ENCODE results near the gene ABLIM2. TPM values are rescaled to one million over a fixed set of nuclear protein-coding genes. Genes with fewer than 3 reads are reported as not detected.

The ABLIM2 gene
- polyA plus RNA-seq, 2 donors = 12.4 to 14.4 TPM

GRCh38 chr4:8088966-8089491, 69.6 kb downstream of the ABLIM2 start:
- no peak overlapping the region for H3K4me3 ChIP-seq (ENCODE audit: low read depth in 1 of 2, low read length in 2 of 2)
- no peaks in the 10 kb centered on the region for H3K27me3 ChIP-seq (ENCODE audit: control insufficient read depth in 1 of 2, insufficient read depth in 2 of 2, low read length in 2 of 2)
- 91% methylated on average over 11 to 12 of the region's 12 CpGs for WGBS, 2 donors
- H3K9me3 ChIP-seq (ENCODE audit: control insufficient read depth in 2 of 2, insufficient read depth in 1 of 2, low read depth in 1 of 2, low read length in 1 of 2) = no peaks in the 10 kb centered on the region
- H3K27ac ChIP-seq (ENCODE audit: low read depth in 2 of 2, low read length in 1 of 2) = no peak overlapping the region
- peaks cover 0 to 2% of the 10 kb centered on the region in 2 donors for H3K4me1 ChIP-seq (ENCODE audit: control insufficient read depth in 2 of 2, insufficient read depth in 2 of 2, low read length in 1 of 2)
- no peaks in the 10 kb centered on the region for H3K36me3 ChIP-seq (ENCODE audit: control insufficient read depth in 2 of 2, insufficient read depth in 2 of 2, low read length in 1 of 2)

- Histone ChIP-seq H3K36me3 (ENCODE audit: control insufficient read depth in 2 of 2, insufficient read depth in 2 of 2, low read length in 1 of 2) (no peaks in the 10 kb centered on the region), H3K4me1 (ENCODE audit: control insufficient read depth in 2 of 2, insufficient read depth in 2 of 2, low read length in 1 of 2) (peaks cover 0 to 2% of the 10 kb centered on the region in 2 donors), H3K27me3 (ENCODE audit: control insufficient read depth in 1 of 2, insufficient read depth in 2 of 2, low read length in 2 of 2) (no peaks in the 10 kb centered on the region), H3K4me3 (ENCODE audit: low read depth in 1 of 2, low read length in 2 of 2) (no peak overlapping the region), H3K27ac (ENCODE audit: low read depth in 2 of 2, low read length in 1 of 2) (no peak overlapping the region), H3K9me3 (ENCODE audit: control insufficient read depth in 2 of 2, insufficient read depth in 1 of 2, low read depth in 1 of 2, low read length in 1 of 2) (no peaks in the 10 kb centered on the region)
- WGBS, 2 donors = 82 to 85% methylated on average over 17 to 18 of the region's 18 CpGs
Observed at GRCh38 chr4:8087921-8088495, 70.6 kb downstream of the ABLIM2 start.

GRCh38 chr4:8086783-8087445, 71.7 kb downstream of the ABLIM2 start:
- peaks cover 0 to 2% of the 10 kb centered on the region in 2 donors for H3K4me1 ChIP-seq (ENCODE audit: control insufficient read depth in 2 of 2, insufficient read depth in 2 of 2, low read length in 1 of 2)
- H3K9me3 ChIP-seq (ENCODE audit: control insufficient read depth in 2 of 2, insufficient read depth in 1 of 2, low read depth in 1 of 2, low read length in 1 of 2) = no peaks in the 10 kb centered on the region
- WGBS, 2 donors = 71 to 79% methylated on average over 14 of the region's 14 CpGs
- no peak overlapping the region for H3K4me3 ChIP-seq (ENCODE audit: low read depth in 1 of 2, low read length in 2 of 2)
- no peaks in the 10 kb centered on the region for H3K36me3 ChIP-seq (ENCODE audit: control insufficient read depth in 2 of 2, insufficient read depth in 2 of 2, low read length in 1 of 2)
- H3K27me3 ChIP-seq (ENCODE audit: control insufficient read depth in 1 of 2, insufficient read depth in 2 of 2, low read length in 2 of 2) = no peaks in the 10 kb centered on the region
- no peak overlapping the region for H3K27ac ChIP-seq (ENCODE audit: low read depth in 2 of 2, low read length in 1 of 2)

- H3K9me3 ChIP-seq (ENCODE audit: control insufficient read depth in 2 of 2, insufficient read depth in 1 of 2, low read depth in 1 of 2, low read length in 1 of 2) = no peaks in the 10 kb centered on the region
- H3K27ac ChIP-seq (ENCODE audit: low read depth in 2 of 2, low read length in 1 of 2) = no peak overlapping the region
- no peaks in the 10 kb centered on the region for H3K4me1 ChIP-seq (ENCODE audit: control insufficient read depth in 2 of 2, insufficient read depth in 2 of 2, low read length in 1 of 2)
- no peak overlapping the region for H3K4me3 ChIP-seq (ENCODE audit: low read depth in 1 of 2, low read length in 2 of 2)
- H3K27me3 ChIP-seq (ENCODE audit: control insufficient read depth in 1 of 2, insufficient read depth in 2 of 2, low read length in 2 of 2) = no peaks in the 10 kb centered on the region
- 86 to 87% methylated on average over 22 of the region's 22 CpGs for WGBS, 2 donors
- H3K36me3 ChIP-seq (ENCODE audit: control insufficient read depth in 2 of 2, insufficient read depth in 2 of 2, low read length in 1 of 2) = peaks cover 0 to 3% of the 10 kb centered on the region in 2 donors
Observed at GRCh38 chr4:8085491-8086117, 73.0 kb downstream of the ABLIM2 start.

DNA sequence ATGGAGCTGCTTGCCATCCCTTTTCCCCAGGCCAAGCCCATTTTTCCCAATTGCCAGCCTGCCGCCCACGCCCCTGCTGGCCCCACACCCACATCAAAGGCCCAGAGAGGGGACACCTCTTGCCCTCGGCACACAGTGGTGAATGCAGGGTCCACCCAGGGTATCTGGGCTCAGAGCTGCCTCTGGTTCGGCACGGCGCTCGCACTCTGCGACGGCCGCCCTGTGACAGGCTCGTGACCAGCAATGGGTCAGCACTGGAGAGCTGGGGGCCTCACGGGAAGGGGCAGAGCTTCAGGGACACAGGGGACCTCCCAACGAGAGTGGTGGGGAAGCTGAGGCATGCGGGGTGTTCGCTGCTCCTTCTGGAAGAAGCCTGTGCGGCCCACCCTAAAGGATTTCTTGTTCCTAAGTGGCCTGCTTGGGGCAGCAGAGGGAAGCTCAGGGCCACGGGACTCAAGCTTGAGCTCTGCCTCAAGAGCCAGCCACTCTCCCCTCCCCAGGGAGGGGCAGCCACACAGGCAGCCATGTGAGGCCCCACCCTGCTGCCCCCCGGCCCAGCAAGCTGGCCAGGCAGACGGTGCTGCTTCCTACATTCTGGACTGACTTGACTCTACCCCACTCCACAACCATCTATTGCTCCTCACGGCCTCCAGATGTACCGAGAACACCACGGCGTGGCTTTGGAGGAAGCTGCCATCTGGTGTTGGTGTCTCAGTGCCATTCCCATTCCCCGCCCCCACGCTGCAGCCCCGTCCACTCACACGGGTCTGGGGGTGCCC, 73.7 kb downstream of the ABLIM2 start:
- Histone ChIP-seq H3K27ac (ENCODE audit: low read depth in 2 of 2, low read length in 1 of 2) (no peak overlapping the region), H3K9me3 (ENCODE audit: control insufficient read depth in 2 of 2, insufficient read depth in 1 of 2, low read depth in 1 of 2, low read length in 1 of 2) (no peaks in the 10 kb centered on the region), H3K4me1 (ENCODE audit: control insufficient read depth in 2 of 2, insufficient read depth in 2 of 2, low read length in 1 of 2) (no peaks in the 10 kb centered on the region), H3K4me3 (ENCODE audit: low read depth in 1 of 2, low read length in 2 of 2) (no peak overlapping the region), H3K27me3 (ENCODE audit: control insufficient read depth in 1 of 2, insufficient read depth in 2 of 2, low read length in 2 of 2) (no peaks in the 10 kb centered on the region), H3K36me3 (ENCODE audit: control insufficient read depth in 2 of 2, insufficient read depth in 2 of 2, low read length in 1 of 2) (peaks cover 0 to 4% of the 10 kb centered on the region in 2 donors)
- 87 to 91% methylated on average over 27 of the region's 27 CpGs for WGBS, 2 donors

DNA sequence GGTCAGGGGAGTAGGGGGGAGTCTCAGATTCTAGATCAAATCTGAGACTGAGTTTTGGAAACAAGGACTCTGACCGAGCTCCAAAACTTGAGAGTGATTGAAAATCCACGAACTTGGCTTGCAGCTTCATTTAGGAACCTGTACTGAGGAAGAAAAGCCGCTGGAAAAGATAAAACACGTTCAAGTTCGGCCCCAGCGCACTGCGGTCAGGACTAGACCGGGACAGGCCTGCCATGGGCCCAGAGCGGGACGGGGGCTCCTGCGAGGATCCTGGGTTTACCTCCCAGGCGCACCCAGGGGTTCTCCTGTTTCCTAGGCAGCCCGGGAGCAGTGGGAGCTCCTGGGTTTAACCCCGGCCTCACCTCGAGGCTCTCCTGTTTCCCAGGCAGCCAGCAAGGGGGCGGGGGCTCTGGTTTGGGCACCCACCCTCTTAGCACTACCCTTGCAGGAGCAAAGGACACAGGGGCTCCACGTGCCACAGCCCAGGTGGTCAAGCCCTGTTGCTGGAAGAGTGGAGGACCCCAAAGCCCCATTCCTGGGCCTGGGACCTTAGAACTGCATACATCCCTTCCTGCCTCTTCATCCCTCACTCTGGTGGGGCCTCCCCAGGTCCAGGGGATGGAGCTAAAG, 74.5 kb downstream of the ABLIM2 start:
- WGBS, 2 donors = 81 to 84% methylated on average over 17 of the region's 17 CpGs
- Histone ChIP-seq H3K27me3 (ENCODE audit: control insufficient read depth in 1 of 2, insufficient read depth in 2 of 2, low read length in 2 of 2) (no peaks in the 10 kb centered on the region), H3K27ac (ENCODE audit: low read depth in 2 of 2, low read length in 1 of 2) (no peak overlapping the region), H3K4me3 (ENCODE audit: low read depth in 1 of 2, low read length in 2 of 2) (no peak overlapping the region), H3K36me3 (ENCODE audit: control insufficient read depth in 2 of 2, insufficient read depth in 2 of 2, low read length in 1 of 2) (peaks cover 0 to 9% of the 10 kb centered on the region in 2 donors), H3K9me3 (ENCODE audit: control insufficient read depth in 2 of 2, insufficient read depth in 1 of 2, low read depth in 1 of 2, low read length in 1 of 2) (no peaks in the 10 kb centered on the region), H3K4me1 (ENCODE audit: control insufficient read depth in 2 of 2, insufficient read depth in 2 of 2, low read length in 1 of 2) (no peaks in the 10 kb centered on the region)

DNA sequence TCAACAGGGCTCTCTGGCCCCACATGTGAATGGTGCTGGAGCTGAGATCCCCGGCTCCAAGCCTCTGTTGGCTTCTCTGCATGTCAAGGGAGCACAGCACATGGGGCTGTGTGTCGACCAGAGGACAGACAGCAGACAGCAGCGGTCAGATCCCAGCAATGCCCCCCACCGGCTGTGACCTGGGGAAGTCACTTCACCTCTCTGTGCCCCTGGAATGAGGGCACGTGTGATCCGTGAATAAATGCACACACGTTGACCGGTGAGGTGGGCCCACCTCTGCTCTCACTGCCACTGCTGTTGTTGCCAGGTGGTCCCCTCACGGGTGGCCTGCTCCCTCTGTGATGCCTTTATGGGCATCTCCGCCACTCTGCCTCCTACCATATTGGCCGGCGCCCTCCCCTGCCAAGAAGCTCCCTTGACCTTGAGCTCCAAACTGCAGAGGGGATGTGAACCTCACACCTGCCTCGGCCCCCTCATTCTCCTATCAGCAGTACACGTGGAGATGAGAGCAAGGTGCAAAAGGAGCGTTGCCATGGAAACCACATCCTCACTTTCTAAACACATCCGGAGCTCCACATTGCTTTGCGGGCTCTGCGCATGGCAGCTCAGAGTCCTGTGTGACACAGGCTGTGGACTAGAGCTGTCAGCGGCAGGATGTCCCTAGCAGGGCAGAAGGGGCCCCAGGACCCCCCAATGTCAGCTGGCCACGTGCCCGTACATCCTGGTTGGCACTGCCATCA, 75.4 kb downstream of the ABLIM2 start:
- Histone ChIP-seq H3K9me3 (ENCODE audit: control insufficient read depth in 2 of 2, insufficient read depth in 1 of 2, low read depth in 1 of 2, low read length in 1 of 2) (no peaks in the 10 kb centered on the region), H3K36me3 (ENCODE audit: control insufficient read depth in 2 of 2, insufficient read depth in 2 of 2, low read length in 1 of 2) (peaks cover 0 to 9% of the 10 kb centered on the region in 2 donors), H3K27ac (ENCODE audit: low read depth in 2 of 2, low read length in 1 of 2) (no peak overlapping the region), H3K4me3 (ENCODE audit: low read depth in 1 of 2, low read length in 2 of 2) (no peak overlapping the region), H3K4me1 (ENCODE audit: control insufficient read depth in 2 of 2, insufficient read depth in 2 of 2, low read length in 1 of 2) (no peaks in the 10 kb centered on the region), H3K27me3 (ENCODE audit: control insufficient read depth in 1 of 2, insufficient read depth in 2 of 2, low read length in 2 of 2) (no peaks in the 10 kb centered on the region)
- WGBS, 2 donors = 76 to 82% methylated on average over 21 of the region's 21 CpGs

DNA sequence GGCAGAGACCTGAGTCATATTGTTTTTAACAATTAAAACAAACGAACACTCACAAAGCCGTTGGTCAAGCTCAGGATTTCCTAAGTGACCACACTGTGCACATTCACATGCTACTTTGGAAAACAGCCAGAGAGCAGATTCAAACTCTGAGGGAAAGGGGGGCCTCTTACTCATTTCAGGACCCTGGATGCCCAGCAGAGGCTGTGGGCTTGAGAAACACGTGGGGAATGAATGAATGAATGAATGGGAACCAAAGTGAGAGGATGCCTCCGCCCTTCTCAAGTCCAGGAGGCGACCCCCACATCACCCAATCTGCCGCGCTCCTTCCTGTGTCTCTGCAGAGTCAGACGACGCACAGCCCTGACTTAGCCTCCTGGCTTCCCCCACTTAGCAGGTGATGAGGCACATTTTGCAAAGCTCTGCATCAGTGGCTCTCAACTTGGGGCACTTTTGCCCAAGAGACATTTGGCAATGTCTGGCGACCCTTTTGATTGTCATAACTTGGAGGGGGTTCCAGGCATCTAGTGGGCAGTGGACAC, 76.0 kb downstream of the ABLIM2 start:
- Histone ChIP-seq H3K4me1 (ENCODE audit: control insufficient read depth in 2 of 2, insufficient read depth in 2 of 2, low read length in 1 of 2) (no peaks in the 10 kb centered on the region), H3K27me3 (ENCODE audit: control insufficient read depth in 1 of 2, insufficient read depth in 2 of 2, low read length in 2 of 2) (no peaks in the 10 kb centered on the region), H3K4me3 (ENCODE audit: low read depth in 1 of 2, low read length in 2 of 2) (no peak overlapping the region), H3K27ac (ENCODE audit: low read depth in 2 of 2, low read length in 1 of 2) (no peak overlapping the region), H3K9me3 (ENCODE audit: control insufficient read depth in 2 of 2, insufficient read depth in 1 of 2, low read depth in 1 of 2, low read length in 1 of 2) (no peaks in the 10 kb centered on the region), H3K36me3 (ENCODE audit: control insufficient read depth in 2 of 2, insufficient read depth in 2 of 2, low read length in 1 of 2) (peaks cover 0 to 9% of the 10 kb centered on the region in 2 donors)
- 47 to 60% methylated on average over 10 of the region's 10 CpGs for WGBS, 2 donors

Measured in esophagus (tissue), 2 donors.